Measurements from ENCODE around the gene SLC25A47.

The SLC25A47 gene

DNA sequence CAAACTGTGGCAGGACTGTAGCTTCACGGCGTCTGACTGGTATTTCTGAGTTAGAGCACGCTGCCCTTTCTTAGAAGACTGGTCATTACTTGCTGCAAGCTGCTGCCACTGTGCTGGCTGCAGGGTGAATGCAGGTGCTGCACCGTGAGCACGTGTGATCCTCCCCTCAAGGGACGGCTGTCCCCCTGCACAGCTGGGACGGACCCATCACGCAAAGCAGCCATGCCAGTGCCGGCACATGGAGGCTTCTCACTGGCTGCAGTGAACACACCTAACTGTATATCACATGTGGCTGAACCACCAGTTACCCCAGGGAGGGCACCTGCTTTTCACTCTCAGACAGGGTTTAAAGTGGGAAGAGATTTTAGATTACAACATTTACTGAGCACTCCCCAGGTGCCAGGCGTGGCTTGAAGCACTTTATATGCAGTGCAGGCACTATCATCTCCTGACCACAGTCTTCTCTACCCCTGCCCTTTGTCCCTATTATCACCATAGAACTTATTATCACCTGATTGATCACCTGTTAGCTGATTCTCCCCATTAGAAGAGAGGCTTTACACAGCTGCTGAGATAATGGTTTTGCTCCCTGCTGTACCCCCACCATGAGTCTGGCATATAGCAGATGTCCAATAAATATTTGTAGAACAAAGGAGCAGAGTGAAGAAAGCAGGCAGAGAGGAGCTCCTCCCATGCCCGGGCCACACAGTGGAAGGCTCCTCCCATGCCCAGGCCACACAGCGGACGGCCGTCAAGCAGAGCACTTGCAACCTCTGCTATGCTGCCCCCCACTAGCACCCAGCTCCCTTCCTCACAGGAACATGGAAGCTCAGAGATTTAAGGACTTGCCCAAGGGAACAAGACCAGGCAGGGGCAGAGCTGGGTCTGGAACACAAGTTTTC is 25.9 kb downstream of the SLC25A47 start:
- no peak for DNase-seq

GRCh38 chr14:100350276-100350926 is 27.3 kb downstream of the SLC25A47 start:
- no peak for DNase-seq

GRCh38 chr14:100350986-100351385 is 27.8 kb downstream of the SLC25A47 start:
- DNase-seq = no peak

DNA sequence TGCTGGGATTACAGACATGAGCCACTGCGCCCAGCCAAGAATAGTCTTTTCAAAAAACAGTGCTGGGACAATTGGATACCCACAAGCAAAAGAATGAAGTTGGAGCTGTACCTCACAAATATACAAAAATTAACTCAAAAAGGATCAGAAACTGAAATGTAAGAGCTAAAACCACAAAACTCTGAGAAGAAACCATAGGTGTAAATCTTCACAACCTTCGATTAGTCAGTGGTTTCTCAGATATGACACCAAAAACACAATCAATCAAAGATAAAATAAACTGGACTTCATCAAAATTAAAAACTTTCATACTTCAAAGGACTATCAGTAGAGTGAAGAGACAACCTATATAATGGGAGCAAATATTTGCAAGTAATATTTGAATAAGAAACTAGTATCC is 35.3 kb downstream of the SLC25A47 start:
- DNase-seq = no peak

DNA sequence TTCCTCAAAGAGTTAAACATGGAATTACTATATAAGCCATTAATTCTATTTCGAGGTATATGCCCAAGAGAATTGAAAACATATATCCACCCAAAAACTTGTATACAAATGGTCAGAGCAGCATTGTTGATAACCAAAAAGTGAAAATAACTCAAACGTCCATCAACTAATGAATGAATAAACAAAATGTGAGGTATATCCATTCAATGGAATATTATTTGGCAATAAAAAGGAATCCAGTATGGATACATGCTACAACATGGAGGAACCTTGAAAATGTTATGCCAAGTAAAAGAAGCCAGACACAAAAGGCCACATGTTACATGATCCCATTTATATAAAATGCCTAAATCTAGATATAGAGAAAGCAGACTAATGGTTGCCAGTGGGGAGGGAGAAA is 36.0 kb downstream of the SLC25A47 start:
- DNase-seq = no peak

- no peak for DNase-seq
Observed at GRCh38 chr14:100359881-100360280, 36.7 kb downstream of the SLC25A47 start.

GRCh38 chr14:100361626-100362025 is 38.5 kb downstream of the SLC25A47 start:
- DNase-seq = no peak

DNA sequence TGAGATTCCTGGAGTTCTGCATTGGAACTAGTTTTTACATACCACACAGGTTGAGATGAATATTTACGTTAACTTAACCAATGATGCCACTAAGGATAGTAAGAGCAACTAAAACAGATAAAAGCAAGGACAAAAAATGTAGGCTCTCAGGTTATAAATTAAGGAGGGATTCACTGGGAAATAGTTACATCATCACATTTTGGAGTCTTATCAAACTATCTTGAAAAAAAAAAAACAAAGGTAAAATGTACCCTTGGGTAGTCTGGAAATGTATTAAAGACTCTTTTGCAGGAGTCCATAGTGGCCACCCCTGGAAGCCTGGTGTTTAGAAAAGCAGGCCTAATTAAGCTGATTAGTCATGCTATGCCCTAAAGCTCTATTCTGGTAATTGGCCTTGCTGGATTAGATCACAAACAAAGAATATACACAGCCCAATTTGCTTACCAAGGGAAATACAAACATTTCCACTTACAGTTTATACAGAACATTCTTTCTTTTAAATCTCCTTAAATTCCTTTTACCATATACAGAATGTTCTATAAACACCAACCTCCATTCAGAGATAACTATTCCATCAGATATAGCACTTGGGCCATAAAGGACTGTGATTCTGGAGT is 39.3 kb downstream of the SLC25A47 start:
- DNase-seq = no peak

GRCh38 chr14:100363053-100363452 is 39.9 kb downstream of the SLC25A47 start:
- DNase-seq = peak; percentile 14

DNA sequence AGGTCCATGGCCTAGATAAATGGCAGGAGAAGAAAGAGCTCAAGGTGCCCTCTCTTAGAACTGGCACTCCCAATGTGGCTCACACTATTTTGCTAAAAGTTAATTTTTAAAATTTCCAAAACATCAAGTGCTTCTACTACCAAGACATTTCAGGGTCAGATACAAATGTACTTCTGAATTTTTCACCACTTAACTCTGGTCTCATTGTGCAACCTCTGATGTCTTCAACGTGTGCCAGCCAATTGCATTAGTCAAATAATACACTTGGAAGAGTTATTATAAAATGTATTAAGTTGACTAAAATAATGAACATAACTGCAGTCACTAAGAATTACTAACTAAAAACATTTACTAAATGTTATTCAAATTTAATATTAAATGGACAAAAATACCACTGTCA is 41.3 kb downstream of the SLC25A47 start:
- no peak for DNase-seq

GRCh38 chr14:100365741-100366140 is 42.6 kb downstream of the SLC25A47 start:
- no peak for DNase-seq

DNA sequence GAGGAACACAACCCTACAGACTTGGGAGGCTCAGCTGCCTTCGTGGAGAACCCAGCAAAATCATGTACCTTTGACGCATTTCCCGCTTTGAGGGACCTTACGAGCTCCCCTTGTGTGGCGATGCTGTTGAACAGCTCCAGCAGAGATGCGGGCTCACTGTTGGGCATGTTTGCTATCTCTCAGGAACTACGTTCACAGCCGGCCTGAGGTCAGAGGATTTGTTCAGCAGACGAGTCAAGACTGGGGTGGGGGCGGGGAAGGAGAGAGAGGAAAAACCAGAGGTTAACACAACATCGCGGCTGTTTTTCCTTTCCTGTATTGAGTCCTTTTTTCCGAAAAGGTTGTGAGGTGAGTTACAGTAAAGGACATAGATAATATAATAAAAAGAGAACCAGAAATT is 45.9 kb downstream of the SLC25A47 start:
- no peak for DNase-seq

- no peak for DNase-seq
Observed at GRCh38 chr14:100370003-100370402, 46.9 kb downstream of the SLC25A47 start.

DNA sequence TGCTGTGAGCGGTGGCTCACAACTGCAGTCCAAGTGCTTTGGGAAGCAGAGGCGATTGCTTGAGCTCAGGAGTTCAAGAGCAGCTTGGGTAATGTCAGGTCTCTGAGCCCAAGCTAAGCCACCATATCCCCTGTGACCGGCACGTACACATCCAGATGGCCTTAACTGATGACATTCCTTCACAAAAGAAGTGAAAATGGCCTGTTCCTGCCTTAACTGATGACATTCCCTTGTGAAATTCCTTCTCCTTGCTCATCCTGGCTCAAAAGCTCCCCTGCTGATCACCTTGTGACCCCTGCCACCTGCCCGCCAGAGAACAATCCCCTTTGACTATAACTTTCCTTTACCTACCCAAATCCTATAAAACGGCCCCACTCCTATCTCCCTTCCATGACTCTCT is 48.6 kb downstream of the SLC25A47 start:
- no peak for DNase-seq

DNA sequence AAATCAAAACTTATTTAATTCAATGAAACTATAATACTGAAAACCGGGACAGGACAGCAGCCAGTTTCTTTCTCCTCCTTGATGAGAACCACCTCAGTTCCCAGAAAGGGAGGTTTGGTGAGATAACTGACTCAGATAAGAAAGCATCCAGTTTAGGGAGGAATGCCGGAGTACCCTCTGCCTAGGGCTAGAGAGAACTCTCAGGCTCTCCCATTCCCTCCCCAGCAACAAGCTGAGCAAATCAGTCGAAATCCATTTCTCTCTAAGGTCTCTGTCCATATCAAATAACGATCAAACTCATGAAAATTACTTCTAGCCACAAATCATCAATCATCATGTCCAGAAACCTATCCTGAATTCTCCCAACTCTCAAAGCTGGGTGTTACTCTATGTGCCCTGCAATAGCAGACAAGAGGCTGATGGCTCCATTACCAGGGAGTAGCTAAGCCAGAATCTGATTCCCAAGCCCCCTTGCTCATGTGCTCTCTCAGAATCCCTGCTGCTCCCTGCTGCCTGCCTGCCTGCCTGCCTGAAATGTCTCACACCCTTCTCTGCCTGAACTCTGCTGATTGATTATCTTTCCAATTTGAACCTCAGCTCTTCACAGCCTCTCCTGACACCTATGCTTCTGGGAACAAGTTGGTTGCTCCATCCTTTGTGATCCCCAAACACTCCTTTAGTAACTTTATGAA is 49.4 kb downstream of the SLC25A47 start:
- no peak for DNase-seq

DNA sequence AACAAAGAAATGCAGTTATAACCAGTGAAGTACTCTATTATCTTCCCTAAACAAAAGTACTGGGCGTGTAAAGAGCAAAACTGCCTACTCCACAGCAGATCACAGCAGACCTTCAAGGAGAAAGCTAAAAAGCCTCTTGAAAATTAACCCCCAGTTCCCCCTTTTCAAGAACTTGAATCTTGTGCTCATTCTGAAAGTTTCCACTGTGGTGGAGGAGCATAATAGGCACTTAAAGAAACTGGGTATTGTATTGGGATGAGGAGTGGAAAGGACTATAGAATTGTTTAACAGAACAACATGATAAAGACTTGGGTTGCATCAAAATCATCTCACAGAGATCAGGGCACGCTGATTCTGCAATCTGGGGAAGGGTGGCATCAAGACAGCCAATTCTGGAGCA is 51.1 kb downstream of the SLC25A47 start:
- DNase-seq = no peak

DNA sequence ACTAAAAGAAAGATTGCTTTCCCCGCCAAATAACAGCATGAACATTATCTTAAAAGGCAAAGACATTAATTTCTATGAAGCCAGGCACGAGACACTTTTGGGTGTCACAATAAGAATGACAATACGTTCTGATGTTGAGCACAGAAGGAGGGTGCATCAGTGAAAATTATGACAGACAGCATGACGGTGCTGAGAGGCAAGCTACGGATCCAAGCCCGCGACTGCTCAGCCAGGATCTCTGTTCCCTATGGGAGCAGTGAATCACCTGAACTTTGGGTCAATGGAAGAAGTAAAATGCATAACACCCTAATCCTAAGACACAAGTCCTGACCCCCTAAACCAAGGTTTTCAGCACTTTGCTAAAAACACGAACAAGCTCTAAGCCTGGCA is 51.7 kb downstream of the SLC25A47 start:
- no peak for DNase-seq

- peak; percentile 11 for DNase-seq
Observed at GRCh38 chr14:100375266-100375962, 52.3 kb downstream of the SLC25A47 start.

DNA sequence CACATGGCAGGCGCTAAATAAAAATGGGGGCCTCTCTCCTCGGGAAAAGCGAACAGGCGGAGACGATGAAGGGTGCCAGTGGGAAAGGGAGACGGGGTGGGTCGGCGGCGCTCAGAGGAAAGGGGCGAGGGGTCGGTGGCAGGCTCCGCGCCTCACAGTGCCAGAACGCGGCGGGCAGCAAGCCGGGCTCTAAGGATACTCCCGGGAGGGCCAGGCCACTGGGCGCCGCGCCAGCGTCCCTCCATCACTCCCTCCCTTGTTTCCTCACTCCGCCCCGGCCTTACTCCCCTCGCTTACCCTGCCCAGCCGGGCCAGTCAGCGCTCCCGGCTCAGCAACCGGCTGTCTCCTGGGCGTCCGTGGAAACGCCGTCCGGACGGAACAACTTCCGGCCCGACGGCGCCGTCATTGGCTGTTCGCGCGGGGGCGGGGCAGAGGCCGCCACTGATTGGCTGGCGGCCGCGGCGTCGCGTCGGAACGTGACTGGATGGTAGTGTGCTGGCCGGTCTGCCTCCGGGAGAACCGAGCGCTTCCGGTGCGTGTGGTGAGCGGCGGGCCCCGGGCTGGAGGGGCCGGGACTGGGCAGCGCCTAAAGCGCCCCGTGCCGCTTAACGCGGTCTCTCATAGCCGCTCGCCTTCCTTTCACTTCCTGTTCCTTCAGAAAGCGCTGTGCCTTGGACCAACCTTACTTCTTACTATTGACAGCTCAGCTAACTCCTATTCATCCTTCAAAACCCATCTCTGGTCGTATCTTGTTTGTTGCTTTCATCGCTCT is 53.0 kb downstream of the SLC25A47 start, which contains the start of gene WDR25:
Gene WDR25, plus strand, starts transcription at position 523 of the 773 bp plus-strand sequence.
- peak; percentile 93 for DNase-seq

DNA sequence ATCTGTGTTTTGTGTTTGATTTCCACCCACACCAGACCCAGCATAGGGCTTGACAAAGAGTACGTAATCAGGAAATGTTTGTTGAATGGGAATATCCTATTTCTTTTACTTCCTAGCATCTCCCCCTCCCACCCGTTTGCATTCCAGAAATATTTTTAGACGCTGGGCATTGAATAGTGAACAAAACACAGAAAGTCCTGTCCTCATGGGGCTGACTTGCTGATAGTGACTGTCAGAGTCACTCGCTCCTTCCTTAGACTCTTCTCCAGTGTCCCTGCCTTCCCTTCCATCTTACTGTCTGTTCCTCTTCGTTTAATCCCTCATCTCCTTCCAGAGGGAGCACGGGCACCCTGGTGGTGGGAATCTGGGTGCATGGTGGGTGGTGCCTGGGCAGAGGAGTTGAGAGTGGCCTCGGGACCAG is 53.6 kb downstream of the SLC25A47 start:
- DNase-seq = no peak

Measured in NCI-H1105 treated with DMSO at 0.1 percent for 48 hours (cell line).